T-helper 1 cell treated with Interleukin-12 subunit alpha and Interleukin-12 subunit beta and Interleukin-4 antibody, amounts not matched to agents 30 ng/mL and 1 ng/mL, for 36 hours (primary cell): ENCODE results near the gene HS3ST3A1. TPM values are rescaled to one million over a fixed set of nuclear protein-coding genes. Genes with fewer than 3 reads are reported as not detected.

Experiments used
- intact Hi-C: fragments of 100-400 bp; cut with micrococcal nuclease; formaldehyde crosslinking; loops from one replicate; pipeline ENCODE4 v1.15.1; 2024
- total RNA-seq: library from RNA; stranded (reverse); gene quantifications from 2 replicates; pipeline ENCODE4 v1.2.3, GENCODE V29; 2022

Gene HS3ST3A1
- total RNA-seq, 1 donor from 2014 or later = 11.8 TPM

DNA sequence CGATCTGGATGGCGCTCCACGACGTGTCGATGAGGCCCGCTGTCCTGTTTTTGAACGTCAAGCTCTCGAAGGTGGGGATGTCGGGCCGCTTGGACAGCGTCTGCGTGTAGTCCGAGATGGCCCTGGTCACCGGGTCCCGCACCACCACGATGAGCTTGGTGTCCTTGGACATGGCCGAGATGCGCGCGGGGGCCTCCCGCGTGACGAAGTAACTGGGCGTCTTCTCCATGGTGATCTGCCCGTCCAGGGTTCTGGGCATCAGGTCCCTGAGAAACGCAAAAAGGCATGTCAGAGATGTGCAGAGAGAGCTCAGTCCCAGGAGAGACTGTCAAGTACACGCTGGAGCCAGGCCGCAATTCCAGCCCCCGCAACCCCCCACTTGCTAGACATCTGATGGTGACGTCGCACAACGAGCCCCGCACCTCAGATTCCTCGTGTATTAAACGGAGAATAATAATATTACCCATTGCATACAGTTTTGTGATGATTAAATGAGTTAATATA lies 105.1 kb downstream of the HS3ST3A1 start:
- intact Hi-C loops = loop anchor here (10.0 kb wide), 1 partner anchor 58 kb away; no protein-coding TSS in a partner anchor

DNA sequence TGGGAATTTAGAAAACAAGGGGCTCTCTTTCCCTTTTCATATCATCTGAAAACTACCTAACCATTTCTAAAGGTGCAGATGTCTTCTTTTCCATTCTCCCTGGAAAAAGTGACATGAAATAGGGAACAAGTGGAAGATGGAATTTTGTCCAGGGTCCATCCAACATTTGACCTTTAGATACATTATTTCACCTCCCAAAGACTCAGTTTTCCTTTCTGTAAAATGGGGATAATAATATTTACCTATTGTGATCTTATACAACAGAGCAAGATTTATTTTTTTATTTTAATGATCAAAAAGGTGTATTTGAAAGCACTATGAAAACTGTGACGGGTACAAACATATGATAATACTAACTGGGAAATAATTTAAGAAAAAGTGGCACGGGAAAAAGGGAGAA lies 106.3 kb downstream of the HS3ST3A1 start:
- intact Hi-C loops = loop anchor here (10.0 kb wide), 1 partner anchor 59 kb away; no protein-coding TSS in a partner anchor

DNA sequence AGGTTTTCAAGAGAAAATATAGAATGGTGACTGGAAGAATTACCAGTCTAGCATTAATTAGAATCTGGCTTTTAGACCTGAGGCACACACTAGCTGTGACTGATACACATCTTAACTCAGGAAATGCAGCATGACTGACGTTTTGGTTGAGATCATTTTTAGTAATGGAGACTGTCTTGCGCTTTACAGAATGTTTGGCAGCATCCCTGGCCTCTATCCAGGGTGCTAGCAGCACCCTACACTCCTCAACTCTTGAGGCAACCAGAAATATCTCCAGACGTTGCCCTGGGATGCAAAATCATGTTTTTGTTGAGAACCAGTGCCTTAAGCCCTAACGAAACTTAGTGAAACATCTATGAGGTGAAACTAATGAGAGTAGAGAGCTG lies 109.0 kb downstream of the HS3ST3A1 start:
- intact Hi-C loops = loop anchor here (10.0 kb wide), 1 partner anchor 62 kb away; no protein-coding TSS in a partner anchor

DNA sequence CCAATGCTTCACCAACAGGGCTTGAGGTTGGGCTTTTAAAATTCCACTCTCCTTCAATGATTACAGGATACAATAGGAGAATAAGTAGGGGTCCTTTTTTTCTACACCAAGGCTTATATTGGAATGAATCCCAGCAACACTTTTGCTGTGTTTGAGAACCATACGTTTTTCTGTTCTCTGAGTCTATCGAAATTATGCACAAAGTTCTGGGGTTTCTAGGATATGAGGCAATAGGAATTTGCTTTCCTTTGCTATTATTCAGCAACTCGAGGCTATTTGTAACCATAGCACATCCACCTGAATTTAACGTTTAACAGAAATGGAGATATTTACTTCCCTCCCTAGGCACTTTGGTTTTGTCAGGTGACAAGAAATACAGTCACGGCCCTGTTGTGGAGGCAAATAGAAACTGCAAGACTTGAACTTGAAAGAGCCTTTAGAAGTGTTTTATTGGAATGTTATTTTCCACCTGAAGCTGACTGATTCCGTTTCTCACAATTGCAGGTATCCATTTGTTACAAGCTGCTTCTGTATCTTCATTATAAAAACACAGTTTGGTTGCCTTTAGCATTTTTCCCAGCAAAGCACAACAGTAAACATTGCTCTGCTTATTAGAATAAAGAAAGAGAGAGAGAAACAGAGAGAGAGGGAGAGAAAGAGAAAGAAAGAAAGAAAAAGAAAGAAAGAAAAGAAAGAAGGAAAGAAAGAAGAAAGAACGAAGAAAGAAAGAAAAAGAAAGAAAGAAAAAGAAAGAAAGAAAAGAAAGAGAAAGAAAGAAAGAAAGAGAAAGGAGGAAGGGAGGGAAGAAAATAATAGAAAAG lies 109.6 kb downstream of the HS3ST3A1 start:
- intact Hi-C loops = loop anchor here (10.0 kb wide), 1 partner anchor 63 kb away; no protein-coding TSS in a partner anchor

DNA sequence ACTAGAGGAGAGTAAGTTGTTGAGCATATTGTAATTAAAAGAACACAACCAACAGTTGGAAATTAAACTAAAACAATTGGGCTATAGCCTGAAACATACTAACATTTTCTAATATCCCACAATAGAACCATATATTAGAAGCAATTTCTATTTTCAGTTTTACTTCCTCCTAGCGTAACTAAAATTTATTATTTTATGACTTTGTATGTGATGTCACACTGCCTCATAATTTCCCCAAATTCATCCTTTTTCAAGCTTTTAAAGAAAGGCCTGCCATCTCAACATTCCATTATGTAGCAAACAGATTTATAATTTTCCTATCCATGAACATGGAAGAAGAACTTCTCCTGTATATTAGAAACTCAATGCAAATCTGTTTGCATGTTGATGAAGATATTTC lies 110.2 kb downstream of the HS3ST3A1 start:
- intact Hi-C loops = loop anchor here (10.0 kb wide), 1 partner anchor 63 kb away; no protein-coding TSS in a partner anchor

DNA sequence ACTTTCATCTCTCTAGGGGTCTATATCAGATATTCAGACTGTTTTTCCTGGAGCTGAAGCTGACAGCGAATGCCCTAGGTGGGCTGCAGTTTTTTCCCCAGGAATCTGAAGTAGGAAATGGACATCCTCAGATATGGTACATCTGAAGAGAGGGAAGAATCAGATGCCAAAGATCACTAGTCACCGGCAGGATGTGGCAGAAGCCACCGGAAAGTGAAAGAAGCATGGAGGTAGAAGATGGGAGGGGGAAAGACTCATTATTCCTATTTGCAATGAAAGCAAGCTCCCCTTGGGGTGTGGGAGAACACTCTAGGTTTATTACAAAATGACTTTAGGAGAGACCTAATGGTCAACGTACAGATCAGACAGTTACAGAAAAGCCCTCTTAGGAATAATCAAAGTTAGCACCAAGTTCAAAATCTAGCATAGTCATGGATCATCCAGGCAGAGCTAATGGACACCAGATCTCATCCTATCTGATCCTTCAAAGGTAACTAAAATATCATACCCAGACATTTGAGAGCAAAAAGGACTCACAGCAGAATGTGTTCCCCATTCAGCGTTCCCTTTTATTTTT lies 110.7 kb downstream of the HS3ST3A1 start:
- intact Hi-C loops = loop anchor here (10.0 kb wide), 1 partner anchor 64 kb away; no protein-coding TSS in a partner anchor

DNA sequence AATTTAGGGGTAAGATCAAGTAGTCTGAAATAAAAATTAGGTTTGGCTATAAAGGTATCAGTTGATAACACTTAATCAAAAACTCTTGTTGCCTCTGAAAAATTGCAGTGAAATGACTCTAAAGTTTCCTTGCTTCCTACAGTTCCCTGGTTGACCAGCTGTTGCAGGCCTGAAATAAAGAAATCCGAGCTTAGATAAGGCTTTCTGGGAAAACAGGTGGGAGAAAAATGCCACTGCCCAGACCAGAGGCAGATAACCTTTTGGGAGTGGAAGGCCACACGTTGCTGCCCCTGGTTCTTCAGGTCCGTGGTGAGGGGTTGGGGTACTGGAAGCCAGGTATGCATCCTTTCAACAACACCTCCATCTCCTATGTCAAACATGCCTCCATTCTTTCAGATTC lies 111.3 kb downstream of the HS3ST3A1 start:
- intact Hi-C loops = loop anchor here (10.0 kb wide), 1 partner anchor 64 kb away; no protein-coding TSS in a partner anchor

DNA sequence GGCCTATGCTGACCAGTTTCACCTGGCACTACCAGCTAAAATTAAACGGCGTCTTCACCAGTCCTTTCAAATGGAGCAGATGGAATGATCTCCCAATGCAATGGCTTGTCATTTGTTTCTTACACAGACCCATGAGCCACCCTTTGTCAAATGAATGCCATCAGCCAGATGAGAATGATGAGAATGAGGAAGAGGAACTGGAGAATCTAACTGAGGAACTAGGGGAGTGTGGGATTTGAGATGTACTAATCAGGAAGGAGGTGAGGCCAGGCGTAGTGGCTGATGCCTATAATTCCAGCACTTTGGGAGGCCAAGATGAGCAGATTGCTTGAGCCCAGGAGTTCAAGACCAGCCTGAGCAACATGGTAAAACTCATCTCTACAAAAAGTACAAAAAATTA lies 116.4 kb downstream of the HS3ST3A1 start:
- intact Hi-C loops = no loop called here

DNA sequence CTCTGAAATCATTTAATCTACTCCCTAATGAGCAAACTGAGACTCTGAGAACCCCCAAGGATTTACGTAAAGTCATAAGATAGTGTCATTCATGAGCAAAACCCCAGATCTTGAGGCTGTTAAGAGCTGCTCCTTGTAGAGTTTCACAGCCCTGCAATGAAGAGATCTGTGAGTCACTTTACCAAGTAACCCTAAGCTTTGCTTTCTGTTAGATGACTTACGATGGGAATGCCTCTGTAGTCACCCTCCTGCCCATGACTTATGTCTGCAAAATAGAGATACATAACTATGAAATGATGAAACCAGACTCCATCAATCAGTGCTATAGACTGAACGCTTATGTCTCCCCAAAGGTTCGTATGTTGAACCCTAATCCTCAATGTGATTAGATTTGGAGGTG lies 117.7 kb downstream of the HS3ST3A1 start:
- intact Hi-C loops = no loop called here

DNA sequence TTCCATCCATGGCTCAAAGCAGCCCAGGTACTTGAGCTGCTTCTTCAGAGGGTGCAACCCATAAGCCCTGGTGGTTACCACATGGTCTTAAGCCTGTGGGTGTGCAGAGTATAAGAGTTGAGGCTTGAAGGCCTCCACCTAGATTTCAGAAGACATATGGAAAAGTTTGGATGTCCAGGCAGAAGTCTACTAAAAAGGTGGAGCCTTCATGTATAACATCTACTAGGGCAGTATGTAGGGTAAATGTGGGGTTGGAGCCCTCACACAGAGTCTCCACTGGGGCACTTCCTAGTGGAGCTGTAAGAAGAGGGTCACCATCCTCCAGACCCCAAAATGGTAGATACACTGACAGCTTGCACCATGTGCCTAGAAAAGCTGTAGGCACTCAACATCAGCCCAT lies 120.9 kb downstream of the HS3ST3A1 start:
- intact Hi-C loops = no loop called here

DNA sequence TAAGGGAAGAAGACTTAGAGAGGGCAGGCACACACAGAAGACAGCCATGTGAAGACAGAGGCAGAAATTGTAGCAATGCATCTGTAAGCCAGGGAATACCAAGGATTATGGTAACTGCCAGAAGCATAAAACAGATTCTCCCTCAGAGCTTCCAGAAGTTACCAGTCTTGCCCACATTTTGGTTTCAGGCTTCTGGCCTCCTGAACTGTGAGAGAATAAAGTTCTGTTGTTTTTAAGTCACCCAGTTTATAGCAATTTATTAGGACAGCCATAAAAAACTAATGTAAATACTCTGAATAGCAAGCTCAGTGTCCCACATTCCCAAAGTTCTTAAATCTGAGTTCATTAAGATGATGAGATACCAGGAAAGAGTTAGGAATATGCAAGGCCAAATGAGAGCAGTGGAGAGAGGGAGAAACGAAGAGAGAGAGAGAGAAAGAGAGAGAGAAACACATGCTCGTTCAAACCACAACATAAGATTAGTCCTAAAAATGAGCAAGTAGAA lies 123.4 kb downstream of the HS3ST3A1 start:
- intact Hi-C loops = no loop called here

DNA sequence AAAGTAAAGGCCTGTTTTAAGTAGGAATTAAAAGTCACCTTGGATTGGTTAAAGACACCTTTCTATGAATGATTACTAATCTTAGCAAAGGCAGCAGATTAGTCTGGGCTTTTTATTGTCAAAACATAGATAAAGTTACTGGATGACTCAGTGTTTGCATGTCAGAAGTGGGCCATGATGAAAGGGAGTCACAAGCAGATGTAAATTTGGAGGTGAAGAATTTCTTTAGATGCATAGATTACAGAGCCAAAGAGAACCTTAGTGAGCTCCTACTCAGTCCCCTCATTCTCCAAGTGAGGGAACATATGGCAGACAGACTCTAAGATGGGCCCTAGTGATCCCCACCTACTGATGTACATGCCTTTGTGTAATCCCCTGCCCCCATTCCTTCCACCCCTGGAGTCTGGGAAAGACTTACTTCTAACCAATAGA lies 124.5 kb downstream of the HS3ST3A1 start:
- intact Hi-C loops = no loop called here

DNA sequence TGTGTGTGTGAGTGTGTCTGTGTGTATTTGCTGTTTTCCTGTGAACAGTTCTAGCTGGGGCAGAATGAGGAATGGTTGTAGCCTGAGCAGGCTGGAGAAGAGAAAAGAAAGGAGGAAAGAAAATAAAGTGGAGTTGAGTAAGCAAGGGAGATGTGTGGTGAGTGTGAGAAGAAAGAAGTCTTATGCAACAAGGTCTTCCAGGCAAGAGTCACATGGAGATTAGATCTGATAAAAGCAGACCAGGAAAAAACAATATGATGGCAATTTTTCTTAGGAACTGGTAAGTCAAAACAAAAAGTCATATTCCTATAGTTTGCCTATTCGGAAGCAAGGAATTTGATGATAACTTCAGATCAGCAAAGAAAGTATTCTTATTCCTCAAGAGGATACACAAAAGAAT lies 125.0 kb downstream of the HS3ST3A1 start:
- intact Hi-C loops = no loop called here

DNA sequence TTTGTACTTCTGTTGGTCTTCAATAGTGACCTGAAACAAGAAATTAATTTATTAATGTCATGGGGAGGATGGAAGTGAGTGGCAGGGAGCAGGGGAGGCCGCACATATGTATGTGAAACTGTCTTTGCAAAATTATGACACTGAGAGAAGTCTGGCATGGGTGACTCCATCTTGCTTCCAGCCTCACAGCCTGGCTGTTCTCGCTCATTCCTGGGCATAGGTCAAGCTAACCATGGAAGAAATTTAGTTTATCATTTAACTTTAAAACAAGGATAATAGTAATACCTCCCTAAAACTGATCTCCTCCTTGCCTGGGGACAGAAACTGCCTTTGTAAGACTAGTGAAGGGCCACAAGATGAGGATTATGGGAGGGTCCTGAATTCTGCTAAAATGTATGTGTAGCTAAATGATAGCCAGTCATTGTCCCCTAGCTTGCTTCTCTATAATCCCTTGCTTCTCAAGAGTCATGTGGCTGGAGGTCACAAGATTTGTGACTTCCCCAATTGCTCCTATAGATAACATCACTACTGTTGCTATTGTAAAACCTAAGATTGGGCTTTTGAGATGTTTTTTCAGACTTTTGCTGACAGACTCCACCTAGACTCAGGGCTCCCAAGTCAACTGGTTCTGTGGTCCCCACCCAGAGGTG lies 126.0 kb downstream of the HS3ST3A1 start:
- intact Hi-C loops = no loop called here

DNA sequence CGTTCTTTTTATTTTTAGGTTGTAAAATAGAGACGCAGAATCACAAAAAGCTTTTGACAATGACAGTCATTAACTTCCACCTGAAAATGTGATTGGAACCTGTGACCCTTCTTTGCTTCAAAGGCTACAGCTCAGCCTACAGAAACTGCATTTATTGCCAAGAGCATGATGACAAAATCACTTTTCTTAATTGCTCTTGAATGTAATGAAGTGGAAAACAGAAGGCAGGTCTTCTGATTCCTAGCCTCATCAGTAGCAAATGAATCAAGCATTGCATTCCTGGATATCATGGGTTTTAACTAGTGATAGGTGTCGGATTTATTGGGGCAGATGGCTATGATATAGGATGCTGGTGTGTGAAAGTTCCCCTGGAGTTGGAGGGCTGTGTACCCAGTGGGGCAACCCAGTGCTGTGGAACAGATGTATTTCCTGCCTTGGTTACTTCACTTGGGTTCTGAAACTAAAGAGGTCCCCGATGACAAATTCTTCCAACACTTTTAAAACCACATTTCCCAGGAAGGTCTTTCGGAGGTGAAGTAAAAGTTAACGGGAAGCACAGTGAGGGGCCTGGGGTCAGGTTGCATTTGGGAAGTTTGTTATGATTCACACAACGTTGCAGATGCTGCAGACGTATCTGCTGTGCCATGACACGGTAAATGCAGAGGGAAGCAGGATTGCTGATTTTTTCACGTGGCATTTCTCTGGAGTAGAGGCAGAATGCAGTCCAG lies 127.5 kb downstream of the HS3ST3A1 start:
- intact Hi-C loops = no loop called here

DNA sequence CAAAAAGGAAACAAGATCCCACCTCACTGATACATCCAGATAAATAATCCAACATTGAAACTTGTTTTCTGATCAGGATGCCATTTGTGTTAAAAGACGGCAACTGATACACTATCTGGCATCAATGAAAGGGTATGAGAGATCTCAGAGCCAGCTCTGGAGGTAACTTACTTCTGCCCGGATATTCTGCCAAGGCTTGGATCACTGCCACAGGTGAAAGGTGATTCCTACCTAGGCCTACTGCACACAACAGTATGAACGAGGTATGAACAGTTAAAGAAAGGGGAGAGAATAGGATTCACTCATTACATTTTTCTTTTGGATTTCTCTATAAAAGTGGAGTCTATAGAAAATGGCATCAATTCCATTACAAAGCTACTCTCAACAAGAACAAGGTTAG lies 136.1 kb downstream of the HS3ST3A1 start:
- intact Hi-C loops = no loop called here

DNA sequence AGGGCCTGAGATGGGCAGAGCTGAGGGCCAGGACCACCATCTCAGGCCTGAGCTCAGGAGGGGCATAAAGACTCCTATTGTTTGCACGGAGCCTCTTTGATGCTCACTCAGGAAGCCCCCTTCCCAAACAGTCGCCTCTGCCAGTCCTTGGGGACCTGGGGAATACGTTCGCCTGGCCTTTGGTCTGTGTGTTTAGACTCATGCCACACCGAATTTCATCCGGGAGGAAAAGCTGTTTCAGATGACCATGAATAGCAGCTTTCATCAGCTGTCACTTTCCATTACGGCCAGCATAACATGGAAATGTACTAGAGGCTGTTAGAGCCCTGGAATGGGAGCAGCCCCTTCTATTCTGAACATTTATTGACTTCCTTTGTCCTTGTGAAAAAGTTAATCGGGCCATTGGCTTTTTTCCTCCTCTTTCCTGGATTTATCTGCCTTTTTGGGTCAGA lies 139.0 kb downstream of the HS3ST3A1 start:
- intact Hi-C loops = no loop called here

DNA sequence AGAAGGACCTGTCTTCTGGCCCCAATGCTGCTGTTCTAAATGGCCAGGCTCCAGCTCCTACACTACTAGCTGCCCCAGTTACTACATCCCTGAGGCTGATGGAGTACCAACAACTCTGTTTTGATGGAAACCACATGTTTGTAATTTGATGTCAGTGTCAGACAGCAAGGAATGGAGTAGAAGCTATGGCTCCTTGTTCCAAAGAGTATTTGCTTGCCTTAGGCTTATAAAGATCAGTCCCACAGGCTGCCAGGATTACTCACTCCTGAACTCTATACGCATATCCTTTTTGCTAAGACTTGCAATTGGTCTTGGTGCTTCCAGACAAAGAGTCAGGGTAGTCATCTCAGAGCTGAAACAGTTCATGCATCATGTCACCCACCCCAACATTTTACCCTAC lies 139.6 kb downstream of the HS3ST3A1 start:
- intact Hi-C loops = no loop called here

DNA sequence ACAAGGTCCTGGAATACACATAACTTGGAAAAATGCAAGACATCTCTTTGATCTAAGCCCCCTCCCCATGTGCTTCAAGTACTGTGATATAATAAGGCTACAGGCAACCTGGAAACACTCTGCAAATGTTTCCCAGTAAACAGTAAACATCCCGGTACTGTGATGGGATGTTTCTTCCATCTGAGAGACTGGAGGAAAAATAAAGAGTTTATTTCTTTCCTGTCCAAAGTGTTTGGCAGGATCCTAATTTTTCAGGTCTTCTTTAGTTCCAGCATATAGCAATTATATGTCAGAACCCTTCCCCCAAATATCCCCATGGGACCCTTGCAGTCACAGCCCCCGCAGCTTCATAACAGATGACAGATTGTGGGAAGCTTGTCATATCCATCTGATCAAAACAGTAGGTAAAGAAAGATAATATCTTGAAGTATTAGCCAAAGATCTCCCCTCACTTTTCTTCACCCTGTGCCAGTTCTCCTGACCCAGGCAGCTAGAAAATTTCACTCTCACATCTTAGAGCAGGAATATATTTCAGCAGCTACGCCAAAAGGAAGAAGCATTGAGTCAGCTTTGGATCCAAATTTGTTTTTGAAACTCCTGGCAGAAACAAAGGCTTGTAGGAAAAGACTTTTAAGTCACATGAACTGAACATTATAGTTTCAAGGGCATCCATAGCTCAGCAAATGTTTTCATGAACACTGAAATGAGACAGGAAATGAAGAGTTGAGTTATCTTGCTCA lies 141.3 kb downstream of the HS3ST3A1 start:
- intact Hi-C loops = no loop called here

DNA sequence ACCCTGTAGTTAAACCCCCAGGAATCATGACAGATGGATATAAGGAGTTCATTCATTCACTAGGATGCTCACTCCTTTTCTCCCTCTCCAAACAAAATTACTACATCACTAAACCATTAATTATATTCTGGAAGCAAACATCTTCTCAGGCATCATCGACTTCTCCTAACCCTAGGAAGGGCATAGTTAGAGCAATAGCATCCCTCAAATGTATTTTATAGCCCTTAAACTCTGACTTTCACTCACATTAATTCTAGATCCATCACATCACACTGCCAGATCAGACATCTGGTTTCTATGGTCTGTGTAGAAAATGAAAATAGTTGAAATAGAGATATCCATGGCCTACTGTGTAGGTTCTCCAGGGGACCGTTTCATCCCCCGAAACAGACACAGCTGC lies 143.9 kb downstream of the HS3ST3A1 start:
- intact Hi-C loops = no loop called here
